GM23248 (cell line): ENCODE data around the gene GRIP1.

ENCODE experiments used
- EZH2 ChIP-seq: fragments of 200-600 bp; sonication (generic); IDR thresholded peaks from 2 replicates; pipeline ENCODE4 v1.6.1; 2018; ENCODE audit warnings: antibody characterized with exemption, mild to moderate bottlenecking; ENCODE audit not compliant: insufficient read depth, poor library complexity, severe bottlenecking
- EZH2phosphoT487 ChIP-seq: fragments of 200-600 bp; sonication (generic); IDR thresholded peaks from 2 replicates; pipeline ENCODE4 v1.6.1; 2018; ENCODE audit warnings: antibody characterized with exemption, moderate library complexity, mild to moderate bottlenecking, low read depth; ENCODE audit not compliant: insufficient read depth

- no peak for TF ChIP-seq EZH2
- no peak for TF ChIP-seq EZH2phosphoT487
Measured at GRCh38 chr12:66688846-66689439, 10.1 kb upstream of the GRIP1 start.
